GM21381 (cell line): Measurements from ENCODE around the gene NACAD.
"Not testable (repeated sequence)": the region's sequence is repeated elsewhere in the genome, so short reads cannot be mapped to it uniquely, and the experiment has no call there.

Experiments used
- ATAC-seq: cut with Tn5 transposase; IDR thresholded peaks from one replicate; pipeline ENCODE4 v1.9.1; 2021; ENCODE audit warnings: mild to moderate bottlenecking, moderate library complexity; ENCODE audit not compliant: unreplicated experiment

NACAD gene

GRCh38 chr7:45118292-45118691 lies 29.5 kb upstream of the NACAD start:
- no peak for ATAC-seq

GRCh38 chr7:45117582-45117981 lies 28.8 kb upstream of the NACAD start:
- no peak for ATAC-seq

- ATAC-seq: no peak
Measured at GRCh38 chr7:45116048-45116447, 27.3 kb upstream of the NACAD start.

- no peak for ATAC-seq
Measured at GRCh38 chr7:45114926-45115325, 26.2 kb upstream of the NACAD start.

GRCh38 chr7:45114257-45114656 lies 25.5 kb upstream of the NACAD start:
- ATAC-seq: not testable (repeated sequence)

GRCh38 chr7:45112648-45113047 lies 23.9 kb upstream of the NACAD start:
- no peak for ATAC-seq

GRCh38 chr7:45111298-45112223 lies 22.8 kb upstream of the NACAD start, which contains the start of gene TBRG4:
Gene TBRG4, minus strand, starts transcription at chr7:45111697. Its CDS starts 2,460 bp downstream, at chr7:45109237.
- peak; percentile 94 for ATAC-seq

- no peak for ATAC-seq
Measured at GRCh38 chr7:45108863-45109262, 20.1 kb upstream of the NACAD start.

- no peak for ATAC-seq
Measured at GRCh38 chr7:45107356-45107755, 18.6 kb upstream of the NACAD start.

GRCh38 chr7:45106820-45107219 lies 18.1 kb upstream of the NACAD start:
- ATAC-seq: no peak

- ATAC-seq: no peak
Measured at GRCh38 chr7:45105588-45106188, 16.9 kb upstream of the NACAD start.

- no peak for ATAC-seq
Measured at GRCh38 chr7:45104844-45105587, 16.2 kb upstream of the NACAD start.

- ATAC-seq: no peak
Measured at GRCh38 chr7:45103958-45104843, 15.4 kb upstream of the NACAD start.

- no peak for ATAC-seq
Measured at GRCh38 chr7:45102785-45103712, 14.3 kb upstream of the NACAD start.

GRCh38 chr7:45101748-45102147 lies 13.0 kb upstream of the NACAD start:
- no peak for ATAC-seq

- no peak for ATAC-seq
Measured at GRCh38 chr7:45100761-45101480, 12.2 kb upstream of the NACAD start.

GRCh38 chr7:45099891-45100760 lies 11.4 kb upstream of the NACAD start:
- ATAC-seq: no peak
